Mucosa of descending colon (tissue), 3 donors: ENCODE results near the gene VPS11. TPM values are rescaled to one million over a fixed set of nuclear protein-coding genes. Genes with fewer than 3 reads are reported as not detected.

ENCODE experiments used
- ATAC-seq: fragments of 200-7000 bp; cut with Tn5 transposase; one replicate; pipeline ENCODE4 v1.9.1; 2020; ENCODE audit warnings: mild to moderate bottlenecking, moderate library complexity
- DNase-seq, 3 donors: peaks; one replicate each; pipeline ENCODE4 v3.0.0-alpha.2; 2020
- H3K36me3 ChIP-seq: fragments of 200-600 bp; one replicate; pipeline ENCODE4 v1.8.0; 2021; ENCODE audit warnings: low read depth, mild to moderate bottlenecking
- H3K4me1 ChIP-seq: fragments of 200-600 bp; one replicate; pipeline ENCODE4 v1.8.0; 2021; ENCODE audit warnings: low read depth, mild to moderate bottlenecking
- H3K4me3 ChIP-seq: fragments of 200-600 bp; one replicate; pipeline ENCODE4 v1.8.0; 2021; ENCODE audit warnings: mild to moderate bottlenecking
- H3K9me3 ChIP-seq: fragments of 200-600 bp; one replicate; pipeline ENCODE4 v1.8.0; 2021; ENCODE audit warnings: mild to moderate bottlenecking
- CTCF ChIP-seq: fragments of 200-600 bp; IDR thresholded peaks from one replicate; pipeline ENCODE4 v1.8.0; 2022; ENCODE audit warnings: antibody characterized with exemption, mild to moderate bottlenecking
- intact Hi-C, 2 donors: fragments of 100-400 bp; cut with DNase I in 1 of 2; cut with micrococcal nuclease in 1 of 2; formaldehyde crosslinking; loops; one replicate each; pipeline versions ENCODE4 v1.11.0 to v1.11.1; 2022; cut with DNase I, micrococcal nuclease
- total RNA-seq, 3 donors: library from RNA; stranded (reverse); fragmentation: NEBNext Ultra II Directional in 2 of 3; extraction: Animal tissue kit (Norgen Biotek cat#: 25700) in 2 of 3; gene quantifications; one replicate each; pipeline versions ENCODE4 v1.2.1 to v1.2.4, GENCODE V29; 2021 to 2023
- donor health status: DM: no; HTN: no; CAD: no; lungs with moderate emphysema.
- donor health status: DM: no; HTN: no; CAD: no.
- donor health status: DM: no; HTN: yes; CAD: no.

VPS11 gene
- total RNA-seq, 3 donors from 2014 or later, result 26.1 to 34.8 (median 29.1) TPM

GRCh38 chr11:119041821-119042514 is 25.6 kb upstream of the VPS11 start:
- TF ChIP-seq CTCF, result no peak
- intact Hi-C loops, result no loop called here
- Histone ChIP-seq H3K9me3 (no peaks in the 10 kb centered on the region), H3K4me3 (no peak overlapping the region), H3K36me3 (no peaks in the 10 kb centered on the region), H3K4me1 (no peaks in the 10 kb centered on the region)
- no peak for ATAC-seq
- no peak for DNase-seq

DNA sequence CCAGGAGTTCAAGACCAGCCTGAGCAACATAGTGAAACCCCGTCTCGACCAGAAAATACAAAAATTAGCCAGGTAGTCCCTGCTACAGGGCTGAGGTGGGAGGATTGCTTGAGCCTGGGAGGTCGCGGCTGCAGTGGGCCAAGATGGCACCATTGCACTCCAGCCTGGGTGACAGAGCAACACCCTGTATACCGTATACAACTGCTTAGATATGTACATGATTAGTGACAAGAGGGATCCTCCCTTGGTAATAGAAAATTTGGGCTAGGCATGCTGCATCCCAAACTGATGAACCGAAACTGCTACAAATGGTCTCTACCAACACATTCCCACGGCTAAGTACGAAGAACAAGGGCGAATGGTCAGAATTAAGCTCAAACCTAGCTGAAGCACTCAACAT is 24.7 kb upstream of the VPS11 start:
- ATAC-seq, result no peak
- Histone ChIP-seq H3K9me3 (no peaks in the 10 kb centered on the region), H3K4me1 (no peaks in the 10 kb centered on the region), H3K4me3 (no peak overlapping the region), H3K36me3 (no peaks in the 10 kb centered on the region)
- DNase-seq, result peak in 1 of 3 donors; percentile 4
- intact Hi-C loops, result no loop called here
- no peak for TF ChIP-seq CTCF

DNA sequence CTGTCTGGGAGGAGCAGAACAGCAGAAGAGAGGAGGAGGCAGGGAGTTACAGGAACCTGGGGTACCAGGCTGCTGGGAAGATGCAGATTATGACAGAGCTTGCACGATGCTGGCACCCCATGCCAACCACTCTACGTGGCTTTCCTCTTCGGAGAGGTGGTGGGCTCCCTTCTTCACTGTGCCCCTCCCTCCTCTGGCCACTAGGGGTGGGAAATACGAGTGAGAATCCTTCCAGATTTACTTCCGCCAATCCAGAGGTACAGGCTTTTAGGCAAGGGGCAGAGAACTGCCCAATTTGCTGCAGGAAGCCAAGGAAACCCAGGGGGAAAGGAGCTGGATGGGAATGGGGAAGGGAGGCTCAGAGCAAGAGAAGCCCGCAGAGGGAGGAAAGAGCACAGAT is 22.9 kb upstream of the VPS11 start:
- Histone ChIP-seq H3K4me1 (no peaks in the 10 kb centered on the region), H3K36me3 (peaks cover 14% of the 10 kb centered on the region), H3K9me3 (no peaks in the 10 kb centered on the region), H3K4me3 (no peak overlapping the region)
- intact Hi-C loops, result no loop called here
- ATAC-seq, result no peak
- DNase-seq, result peak in 1 of 3 donors; percentile 13
- TF ChIP-seq CTCF, result no peak

- no peaks in the 10 kb centered on the region for H3K4me1 ChIP-seq
- ATAC-seq, result no peak
- peaks cover 14% of the 10 kb centered on the region for H3K36me3 ChIP-seq
- DNase-seq, result peak in 1 of 3 donors; percentile 21
- intact Hi-C loops, result no loop called here
- H3K4me3 ChIP-seq, result no peak overlapping the region
- no peak for TF ChIP-seq CTCF
- H3K9me3 ChIP-seq, result no peaks in the 10 kb centered on the region
Measured at GRCh38 chr11:119046489-119046888, 21.1 kb upstream of the VPS11 start.

DNA sequence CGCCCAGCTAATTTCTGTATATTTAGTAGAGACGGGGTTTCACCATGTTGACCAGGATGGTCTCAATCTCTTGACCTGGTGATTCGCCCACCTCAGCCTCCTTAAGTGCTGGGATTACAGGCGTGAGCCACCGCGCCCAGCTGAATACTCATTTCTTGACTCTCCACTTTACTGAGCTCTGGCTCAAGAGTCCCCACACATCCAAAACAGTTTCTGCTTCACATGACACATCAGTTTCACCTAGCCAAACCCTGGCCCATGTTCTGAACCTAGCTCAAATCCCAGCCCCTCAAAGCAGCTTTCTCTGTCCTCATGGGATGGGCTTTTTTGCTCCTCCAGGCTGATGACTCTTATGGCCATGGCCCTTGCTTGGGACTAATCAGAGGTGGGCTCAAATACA is 20.4 kb upstream of the VPS11 start:
- no peak for TF ChIP-seq CTCF
- DNase-seq, result peak in 1 of 3 donors; percentile 9
- no peak for ATAC-seq
- Histone ChIP-seq H3K4me3 (no peak overlapping the region), H3K36me3 (peaks cover 14% of the 10 kb centered on the region), H3K9me3 (no peaks in the 10 kb centered on the region), H3K4me1 (no peaks in the 10 kb centered on the region)
- intact Hi-C loops, result no loop called here
